SU-DHL-6 (cell line): ENCODE results near the gene CLDN19.

Experiments used
- CTCF ChIP-seq: fragments of 200-600 bp; sonication (generic); IDR thresholded peaks from one replicate; pipeline ENCODE4 v1.5.1; 2017; ENCODE audit warnings: antibody characterized with exemption, mild to moderate bottlenecking, low read length, moderate library complexity; ENCODE audit not compliant: insufficient read depth, poor library complexity, severe bottlenecking
- EZH2phosphoT487 ChIP-seq: fragments of 200-600 bp; sonication (generic), shearing (Covaris generic); conservative IDR thresholded peaks from 2 replicates; pipeline ENCODE4 v1.6.1; 2018; ENCODE audit warnings: mild to moderate bottlenecking, antibody characterized with exemption, low read length, moderate library complexity, mixed read lengths

GRCh38 chr1:42776502-42776901 is 36.5 kb upstream of the CLDN19 start:
- TF ChIP-seq EZH2phosphoT487 (no peak), CTCF (no peak)
